ENCODE data around the gene ZC3HAV1L.

DNA sequence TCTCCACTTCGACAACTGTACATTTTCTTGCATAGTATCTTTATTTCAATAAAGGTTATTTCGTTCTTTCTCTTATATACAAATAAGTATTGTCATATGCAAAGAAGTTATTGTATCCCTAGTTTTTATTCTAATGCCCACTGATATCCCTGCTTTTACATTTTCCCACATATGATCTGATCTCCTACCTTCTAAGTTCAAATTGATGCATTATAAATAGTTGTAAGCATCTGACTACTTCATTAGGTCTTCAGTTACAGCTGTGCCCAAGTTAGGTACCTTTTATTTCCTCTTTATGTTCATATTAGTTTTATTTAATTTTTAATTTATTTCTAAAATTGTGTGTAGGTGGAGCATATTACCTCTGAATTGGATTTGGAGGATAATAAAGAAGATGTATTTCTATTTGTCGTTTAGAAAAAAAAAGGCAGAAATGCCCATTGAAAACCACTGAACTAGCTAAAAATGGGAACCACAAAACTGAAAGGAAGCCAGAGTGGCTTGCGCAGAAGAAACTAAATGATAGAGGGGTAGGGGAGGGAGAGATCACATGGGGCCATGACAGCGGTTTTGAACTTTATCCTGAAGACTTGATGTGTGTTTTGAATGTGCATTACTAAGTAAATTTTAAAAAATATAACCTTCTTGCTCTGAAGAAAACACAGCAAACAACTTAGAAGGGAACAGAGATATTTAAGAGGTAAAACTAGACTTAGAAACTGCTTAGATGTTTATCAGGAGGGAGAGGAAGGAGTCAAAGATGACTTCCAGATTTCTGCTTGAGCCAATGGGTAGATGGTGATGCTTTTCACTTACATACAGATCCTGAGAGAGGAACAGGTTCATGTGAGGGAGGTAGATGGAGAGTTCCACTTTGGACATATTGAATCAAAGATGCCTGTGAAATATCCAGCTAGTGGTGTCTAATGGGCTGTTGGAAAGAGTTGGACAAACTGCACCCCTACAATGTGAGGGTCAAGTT is 9.3 kb upstream of the ZC3HAV1L start:
- TF ChIP-seq POLR2A (IDR thresholded peaks at IDR 0.05; ENCODE audit: low read depth, low read length): no peak
- no peak for TF ChIP-seq TAF1 (IDR thresholded peaks at IDR 0.05; ENCODE audit: borderline replicate concordance, low read depth, low read length)
